HG03469 (cell line): Measurements from ENCODE around the gene ARHGEF38.
A peak's percentile ranks its signal among the peaks of the same experiment; 100 is the strongest.
"Not testable (repeated sequence)": the region's sequence is repeated elsewhere in the genome, so short reads cannot be mapped to it uniquely, and the experiment has no call there.

Source experiments
- ATAC-seq: cut with Tn5 transposase; IDR thresholded peaks from one replicate; pipeline ENCODE4 v1.9.1; 2021; ENCODE audit warnings: mild to moderate bottlenecking, moderate library complexity, moderate number of reproducible peaks; ENCODE audit not compliant: unreplicated experiment

The ARHGEF38 gene

GRCh38 chr4:105607876-105608275, 55.5 kb downstream of the ARHGEF38 start:
- no peak for ATAC-seq

DNA sequence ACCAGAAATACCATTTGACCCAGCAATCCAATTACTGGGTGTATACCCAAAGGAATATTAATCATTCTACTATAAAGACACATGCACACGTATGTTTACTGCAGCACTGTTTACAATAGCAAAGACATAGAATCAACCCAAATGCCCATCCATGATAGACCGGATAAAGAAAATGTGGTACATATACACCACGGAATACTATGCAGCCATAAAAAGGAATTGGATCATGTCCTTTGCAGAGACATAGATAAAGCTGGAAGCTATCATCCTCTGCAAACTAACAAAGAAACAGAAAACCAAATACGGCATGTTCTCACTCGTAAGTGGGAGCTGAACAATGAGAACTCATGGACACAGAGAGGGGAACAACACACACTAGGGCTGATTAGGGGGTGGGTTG, 57.4 kb downstream of the ARHGEF38 start:
- ATAC-seq, result not testable (repeated sequence)

- ATAC-seq, result no peak
Observed at GRCh38 chr4:105613306-105613705, 60.9 kb downstream of the ARHGEF38 start.

DNA sequence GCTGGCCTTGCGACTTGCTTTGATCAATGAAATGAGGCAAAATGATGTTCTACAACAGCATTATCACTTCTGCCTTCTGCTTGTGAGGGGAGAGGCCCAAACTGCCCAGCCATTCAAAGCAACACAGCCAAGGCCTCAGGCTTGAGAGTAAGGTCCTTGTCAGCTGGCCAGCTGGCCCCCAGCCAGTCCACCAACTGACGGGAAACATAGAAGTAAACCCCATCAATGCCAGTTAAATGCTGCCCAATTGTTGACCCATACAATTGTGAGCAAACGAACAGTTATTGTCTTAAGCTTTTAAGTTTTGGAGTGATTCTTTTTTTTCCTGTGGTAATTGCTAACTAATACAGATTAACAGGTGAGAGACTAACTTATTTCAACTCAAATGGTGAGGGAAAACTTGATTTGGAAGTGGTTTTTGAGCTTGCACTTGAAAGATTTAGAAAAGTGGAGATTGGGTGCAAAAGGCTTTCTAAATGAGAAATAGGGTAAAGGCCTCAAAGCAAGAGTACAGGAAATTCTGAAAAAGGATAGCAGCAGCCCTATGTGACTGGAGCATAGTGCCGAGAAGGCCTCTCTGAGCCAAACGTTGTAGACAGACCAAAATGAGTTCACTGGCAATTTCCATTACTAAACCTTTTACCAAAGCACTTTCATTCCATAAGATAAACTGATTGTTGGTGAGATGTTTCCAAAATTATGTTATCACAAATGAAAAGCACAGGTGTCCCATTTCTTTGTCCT, 66.9 kb downstream of the ARHGEF38 start:
- ATAC-seq, result no peak

DNA sequence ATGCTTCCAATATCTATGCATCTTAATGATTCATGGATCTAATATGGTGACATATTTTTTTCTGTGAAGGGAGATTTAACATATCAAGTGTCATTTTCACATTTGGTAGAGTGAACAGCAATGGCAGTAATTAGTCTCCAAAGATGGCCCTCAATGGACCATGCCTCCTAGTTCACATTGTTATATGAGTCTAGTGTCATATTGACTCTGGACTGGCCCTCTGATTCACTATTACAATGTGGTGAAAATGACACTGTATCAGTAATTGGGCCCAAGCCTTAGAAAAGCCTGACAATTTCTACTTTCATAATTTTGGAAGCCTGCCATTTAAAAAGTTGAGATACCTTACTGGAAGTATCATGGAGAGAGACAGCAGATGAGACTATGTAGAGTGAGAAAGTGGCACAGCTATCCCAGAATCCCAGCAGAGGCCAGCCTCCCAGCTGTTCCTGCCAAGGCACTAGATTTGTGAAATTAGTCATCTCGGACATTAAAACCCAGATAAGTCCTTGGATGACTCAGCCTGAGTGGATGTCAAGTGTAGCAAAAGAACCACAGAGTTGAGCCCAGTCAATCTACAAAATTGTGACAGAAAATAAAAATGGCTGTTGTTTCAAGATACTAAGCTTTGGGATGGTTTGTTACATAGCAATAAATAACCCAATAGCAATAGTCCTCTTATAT, 68.4 kb downstream of the ARHGEF38 start:
- ATAC-seq, result no peak

DNA sequence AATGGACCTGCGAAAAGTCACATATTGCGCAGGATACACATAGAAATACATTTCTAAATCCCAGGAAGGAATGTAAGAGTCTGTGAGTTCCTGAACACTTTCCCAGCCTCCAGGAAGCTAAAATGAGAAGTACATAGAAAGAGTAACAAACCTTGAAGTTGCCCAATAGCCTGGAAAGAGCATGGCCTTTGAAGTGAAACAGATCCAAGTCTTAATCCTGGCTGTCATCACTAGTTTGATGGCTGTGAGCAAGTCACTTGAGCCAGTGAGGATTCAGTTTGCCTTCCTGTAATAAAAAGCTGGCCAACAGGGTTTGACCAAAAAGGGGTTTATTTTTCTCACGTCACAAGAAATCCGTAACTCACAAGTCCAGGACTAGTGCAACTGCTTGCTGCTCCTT, 69.8 kb downstream of the ARHGEF38 start:
- ATAC-seq, result no peak

DNA sequence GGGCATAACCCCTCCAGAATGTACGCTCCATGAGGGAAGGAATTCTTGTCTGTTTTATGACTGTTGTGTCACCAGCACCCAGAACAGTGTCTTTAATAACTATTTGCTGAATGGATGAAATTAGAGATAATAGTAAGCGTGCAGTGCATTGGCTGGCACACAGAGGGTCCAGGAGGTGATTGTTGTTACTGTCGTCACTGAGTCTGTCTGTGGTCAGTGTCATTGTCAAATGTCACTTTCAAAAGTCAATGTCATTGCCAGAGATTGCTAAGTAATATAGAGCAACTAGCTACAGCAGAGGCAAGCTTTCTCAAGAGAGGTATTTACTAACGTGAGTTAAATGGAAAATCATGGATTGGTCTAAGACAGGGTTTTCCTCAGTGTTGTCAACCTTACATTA, 70.7 kb downstream of the ARHGEF38 start:
- no peak for ATAC-seq

DNA sequence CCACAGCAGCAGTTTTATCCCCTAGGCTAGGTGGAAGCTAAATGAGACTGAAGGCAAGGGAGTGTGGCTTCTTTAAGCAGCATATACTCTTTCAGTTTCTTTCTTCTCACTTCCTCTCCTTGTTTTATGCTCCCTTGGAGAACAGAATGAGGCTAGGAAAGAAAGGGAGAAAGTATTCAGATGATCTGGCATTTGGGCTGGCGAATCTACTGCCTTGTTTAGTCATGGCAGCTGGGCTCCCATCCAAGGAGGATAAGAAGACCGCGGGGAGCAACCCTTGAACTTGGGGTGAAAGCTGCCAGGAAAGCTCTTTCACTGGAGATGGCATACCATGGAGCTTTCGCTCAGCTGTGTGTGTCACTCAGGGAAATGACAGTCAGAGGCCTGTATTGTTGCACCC, 72.1 kb downstream of the ARHGEF38 start:
- no peak for ATAC-seq

GRCh38 chr4:105625214-105625613, 72.8 kb downstream of the ARHGEF38 start:
- ATAC-seq, result no peak

DNA sequence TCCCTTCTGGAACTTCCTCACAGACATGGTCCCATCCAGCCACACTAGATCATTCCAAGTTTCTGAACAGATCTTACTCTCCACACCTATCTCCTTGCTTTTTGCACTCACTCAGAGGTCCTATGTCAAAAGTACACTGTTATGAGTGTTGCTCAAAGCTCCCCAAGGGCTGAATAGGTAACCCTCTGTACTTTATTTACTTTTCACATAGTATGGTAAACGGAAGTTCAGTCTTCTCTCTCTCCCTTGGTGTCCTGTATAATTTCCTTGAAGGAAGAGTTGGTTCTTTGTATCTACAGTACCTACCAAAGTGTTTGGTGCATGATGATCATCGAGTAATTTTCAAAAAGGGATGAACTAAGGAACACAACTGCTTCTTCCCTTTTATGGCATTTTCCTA, 74.4 kb downstream of the ARHGEF38 start:
- no peak for ATAC-seq

DNA sequence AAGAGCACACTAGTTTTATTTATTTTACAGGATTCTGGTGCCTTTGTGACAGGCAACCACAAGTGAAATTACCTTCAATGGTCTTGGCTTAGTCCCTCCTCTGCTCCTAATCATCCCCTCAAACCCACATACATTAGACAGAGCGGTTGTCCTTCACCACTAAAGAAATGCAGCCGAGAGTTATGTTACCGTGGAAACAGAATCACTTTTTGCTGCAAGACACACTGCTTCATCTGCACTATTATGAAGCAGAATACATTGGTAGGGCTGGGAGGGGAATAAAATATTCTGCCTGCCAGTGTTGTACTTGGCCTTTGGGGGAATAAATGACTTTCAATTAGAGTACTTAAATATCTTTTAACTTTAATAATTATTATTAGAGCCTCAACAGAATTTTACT, 75.2 kb downstream of the ARHGEF38 start:
- no peak for ATAC-seq

GRCh38 chr4:105630670-105631655, 78.5 kb downstream of the ARHGEF38 start:
- no peak for ATAC-seq

- no peak for ATAC-seq
Observed at GRCh38 chr4:105631818-105632400, 79.5 kb downstream of the ARHGEF38 start.

DNA sequence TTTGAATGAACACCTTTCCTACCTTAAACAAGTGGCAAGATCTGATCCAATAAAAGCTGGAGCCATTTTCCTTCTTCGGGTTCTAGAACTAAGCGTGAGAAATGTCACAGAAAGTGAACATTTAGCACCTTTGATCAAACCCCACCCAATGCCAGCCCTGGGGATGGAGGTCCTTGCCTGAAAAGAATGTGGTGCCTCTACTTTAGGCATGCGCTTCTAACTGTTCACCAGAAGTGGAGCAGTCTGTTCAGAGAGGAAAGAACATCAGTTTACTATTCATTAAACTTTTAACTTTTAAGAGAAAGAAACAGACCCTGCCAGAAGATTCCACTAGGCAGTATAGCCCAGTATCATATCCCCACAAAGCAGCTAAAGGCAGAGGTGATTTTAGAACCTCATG, 80.2 kb downstream of the ARHGEF38 start:
- ATAC-seq, result no peak

- ATAC-seq, result no peak
Observed at GRCh38 chr4:105633241-105633640, 80.8 kb downstream of the ARHGEF38 start.

GRCh38 chr4:105634402-105635080, 82.1 kb downstream of the ARHGEF38 start:
- no peak for ATAC-seq

DNA sequence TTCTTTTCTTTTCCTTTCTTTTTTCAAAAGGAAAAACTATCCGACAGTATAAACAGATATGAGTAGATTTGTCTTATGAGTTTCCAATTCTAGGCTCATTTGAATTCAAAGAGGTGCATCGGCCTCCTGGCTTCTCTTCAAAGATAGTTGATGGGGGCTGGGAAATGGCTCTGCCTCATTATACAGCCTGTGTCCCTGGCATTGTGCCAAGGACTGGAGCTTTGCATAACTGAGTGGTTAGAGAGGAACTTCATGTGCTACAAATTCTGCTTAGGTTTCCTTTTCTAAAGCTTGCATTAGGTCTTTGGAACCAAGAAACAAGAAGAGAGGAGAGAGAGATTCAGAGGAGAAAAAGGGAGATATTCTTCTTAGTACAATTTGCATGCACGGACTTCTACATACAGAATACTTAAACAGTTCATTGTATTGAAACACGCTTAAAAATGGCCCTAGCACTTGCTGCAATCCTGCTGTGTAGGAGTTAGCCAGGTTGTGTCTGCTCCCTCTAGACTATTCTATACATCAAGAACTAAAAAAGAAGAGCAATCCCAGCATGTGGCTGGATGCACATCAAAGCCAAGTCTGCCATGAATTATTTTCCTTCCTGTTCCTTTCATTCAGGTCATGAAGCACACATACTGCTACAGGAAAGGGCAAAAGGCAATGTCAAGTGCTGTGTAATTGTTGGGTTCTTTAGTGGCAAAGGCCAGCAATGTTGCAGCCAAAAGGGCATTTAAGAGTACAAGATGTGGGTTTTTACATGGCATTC, 85.2 kb downstream of the ARHGEF38 start:
- peak; percentile 77 for ATAC-seq

DNA sequence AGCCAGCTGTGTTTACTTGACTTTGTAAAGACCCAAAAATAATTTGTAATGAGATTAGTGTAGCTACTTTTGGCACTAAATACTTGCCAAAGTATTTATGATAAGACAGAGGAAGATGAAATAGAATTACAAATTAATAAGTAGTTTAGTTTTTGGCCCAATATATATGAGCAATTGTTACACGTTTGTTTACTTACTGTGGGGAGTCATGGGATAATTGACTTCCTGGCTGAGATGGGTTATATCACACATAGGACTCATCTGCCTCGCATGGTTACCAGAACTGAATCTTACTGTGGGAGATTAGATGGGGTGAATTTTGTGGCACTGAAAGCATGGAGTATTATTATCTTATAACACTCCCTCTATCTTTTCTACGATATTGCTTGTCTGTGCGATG, 89.4 kb downstream of the ARHGEF38 start:
- ATAC-seq, result no peak

GRCh38 chr4:105644257-105644656, 91.8 kb downstream of the ARHGEF38 start:
- no peak for ATAC-seq

DNA sequence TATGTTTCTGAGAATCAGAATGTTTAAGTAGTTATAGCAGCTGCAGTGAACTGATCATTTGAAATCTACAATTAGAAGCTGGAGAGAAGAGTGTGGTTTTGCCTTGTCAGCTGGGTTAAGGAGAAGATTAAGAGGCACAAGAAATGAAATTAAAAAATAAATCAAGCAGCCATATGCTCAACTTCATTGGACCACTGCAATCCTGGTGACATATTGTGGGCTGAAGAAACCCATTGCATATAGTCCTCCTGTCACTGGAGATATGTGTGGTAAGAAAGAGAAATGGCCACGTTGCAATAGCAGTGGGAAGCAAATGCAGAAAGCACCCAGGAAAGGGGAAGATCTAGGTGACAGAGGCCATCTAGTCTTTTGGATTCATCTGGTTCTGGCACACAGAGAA, 93.0 kb downstream of the ARHGEF38 start:
- no peak for ATAC-seq
